HG02938 (cell line): Measurements from ENCODE around the gene TTC13.

Experiments
- ATAC-seq: cut with Tn5 transposase; IDR thresholded peaks from one replicate; pipeline ENCODE4 v1.9.1; 2021; ENCODE audit warnings: mild to moderate bottlenecking, moderate library complexity; ENCODE audit not compliant: unreplicated experiment

TTC13 gene

DNA sequence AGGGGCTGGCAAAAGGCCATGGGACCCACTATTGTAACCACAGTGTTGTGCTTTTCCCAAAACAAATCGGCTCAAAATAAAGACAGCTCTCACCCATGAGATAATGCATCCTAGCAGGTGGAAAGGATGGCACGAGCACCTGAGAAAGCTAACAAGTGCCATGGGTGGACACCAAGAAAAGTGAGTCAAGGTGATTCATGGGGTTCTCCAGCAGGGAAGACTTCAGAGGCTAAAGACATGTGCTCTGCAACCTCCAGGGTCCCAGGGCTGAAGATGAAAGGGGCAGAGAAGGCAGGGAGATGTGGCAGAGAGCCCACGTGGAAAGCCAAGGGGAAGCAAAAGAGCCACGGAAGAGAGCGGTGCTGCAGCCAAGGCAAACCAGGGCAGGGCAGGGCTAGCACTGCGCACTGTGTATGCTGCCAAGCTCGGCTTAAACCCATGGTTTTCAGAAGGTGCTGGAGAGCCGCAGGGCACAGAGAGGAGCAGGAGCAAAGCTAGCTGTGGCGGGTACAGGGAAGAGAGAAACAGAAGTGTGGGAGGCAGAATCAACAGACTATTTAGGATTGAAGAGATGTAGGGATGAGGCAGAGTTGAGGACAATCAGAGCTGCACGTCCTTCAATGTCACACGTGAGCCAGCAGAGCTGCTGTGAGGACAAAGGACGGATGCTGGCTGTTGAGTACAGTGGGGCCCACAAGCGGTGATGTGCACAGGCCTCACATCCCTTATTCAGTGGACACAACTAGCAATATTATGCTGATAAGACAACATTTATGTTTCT is 68.5 kb downstream of the TTC13 start:
- no peak for ATAC-seq

DNA sequence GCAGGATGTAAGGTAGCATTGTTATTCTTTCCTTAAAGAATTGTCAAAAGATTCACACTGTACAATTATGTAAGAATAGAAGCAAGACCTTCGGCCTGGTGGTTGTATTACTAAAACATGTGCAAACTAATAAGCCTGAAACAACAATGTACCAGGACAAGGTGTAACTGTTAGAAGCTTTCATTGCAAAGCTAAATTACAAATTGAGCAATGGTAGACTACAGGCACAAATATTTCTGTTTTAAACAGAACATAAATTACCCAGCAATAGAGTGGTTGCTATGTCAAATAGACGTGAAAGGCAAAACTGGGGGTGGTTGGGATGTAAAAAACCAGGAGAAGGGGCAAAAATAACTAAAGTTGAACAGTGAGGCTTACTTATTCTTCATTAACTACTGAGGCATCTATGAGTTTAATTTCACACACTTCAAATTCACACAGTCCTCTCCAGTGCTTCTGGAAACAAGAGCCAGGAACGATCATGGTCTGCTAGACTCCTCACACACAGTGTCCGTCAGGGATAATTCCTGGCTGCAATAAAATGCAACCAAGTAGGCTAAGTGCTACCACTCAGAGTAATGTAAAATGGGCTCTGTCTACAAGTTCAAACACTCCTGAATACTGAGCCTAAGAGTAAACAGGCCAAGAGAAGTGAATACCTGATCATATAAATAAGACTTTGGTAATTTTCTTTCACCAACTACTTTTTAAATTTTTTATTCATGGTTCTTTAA is 71.0 kb downstream of the TTC13 start:
- ATAC-seq, result no peak

DNA sequence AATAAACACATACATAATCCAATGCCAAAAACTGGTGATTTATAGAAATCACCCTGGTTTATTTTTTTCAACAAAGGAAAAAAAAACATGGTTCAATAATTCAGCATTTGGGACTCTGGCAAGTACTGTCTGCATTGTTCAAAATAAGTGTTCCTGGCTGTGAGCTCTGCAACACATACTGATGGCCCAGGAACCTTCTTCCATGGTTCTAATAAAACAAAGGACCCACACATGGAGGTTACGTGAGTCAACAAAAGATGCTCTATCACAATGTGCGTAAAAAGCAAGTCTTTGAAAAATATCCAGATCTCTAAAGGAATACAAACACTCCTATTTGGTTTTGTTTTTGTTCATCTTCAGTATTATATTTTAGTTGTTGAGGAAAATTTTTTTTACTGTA is 72.4 kb downstream of the TTC13 start:
- no peak for ATAC-seq

DNA sequence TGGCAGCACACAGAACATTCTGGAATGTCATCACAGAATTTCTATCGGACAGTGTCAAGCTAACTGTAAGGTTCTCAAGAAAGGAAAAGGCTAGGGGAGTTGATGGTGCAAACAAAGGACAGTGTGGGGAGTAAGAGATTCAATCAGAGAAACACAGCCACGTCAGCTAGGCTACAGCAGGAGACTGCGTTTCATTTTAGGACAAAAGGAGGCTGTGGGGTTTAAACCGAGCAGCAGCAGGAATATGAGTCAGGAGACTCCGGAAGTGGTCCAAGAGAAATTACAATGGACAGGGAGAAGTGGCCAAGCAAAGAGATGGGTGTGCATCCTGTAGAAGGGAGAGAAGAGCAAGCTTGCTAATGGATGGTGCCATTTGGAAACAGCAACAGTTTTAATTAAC is 72.9 kb downstream of the TTC13 start:
- no peak for ATAC-seq

- no peak for ATAC-seq
Observed at GRCh38 chr1:230902349-230902923, 76.2 kb downstream of the TTC13 start.

GRCh38 chr1:230901671-230902070 is 77.0 kb downstream of the TTC13 start:
- ATAC-seq, result no peak

DNA sequence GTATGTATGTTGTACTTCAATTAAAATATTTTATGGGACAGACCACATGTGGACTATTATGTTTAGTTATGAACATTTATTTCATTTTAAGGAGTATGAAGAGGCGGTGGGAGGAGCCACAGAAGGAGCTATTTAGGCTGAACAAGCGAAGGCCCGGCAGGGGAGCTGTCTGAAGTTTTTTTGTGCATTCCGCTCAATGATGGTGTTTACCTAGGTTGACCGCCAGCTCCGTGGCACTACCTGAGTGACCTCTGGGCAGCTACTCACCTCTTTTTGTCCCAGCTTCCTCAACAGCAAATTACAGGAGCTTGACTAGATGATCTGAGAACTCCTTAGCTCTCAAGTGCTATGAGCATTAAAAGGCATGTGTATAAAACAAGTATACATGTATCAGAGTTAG is 77.7 kb downstream of the TTC13 start:
- no peak for ATAC-seq

DNA sequence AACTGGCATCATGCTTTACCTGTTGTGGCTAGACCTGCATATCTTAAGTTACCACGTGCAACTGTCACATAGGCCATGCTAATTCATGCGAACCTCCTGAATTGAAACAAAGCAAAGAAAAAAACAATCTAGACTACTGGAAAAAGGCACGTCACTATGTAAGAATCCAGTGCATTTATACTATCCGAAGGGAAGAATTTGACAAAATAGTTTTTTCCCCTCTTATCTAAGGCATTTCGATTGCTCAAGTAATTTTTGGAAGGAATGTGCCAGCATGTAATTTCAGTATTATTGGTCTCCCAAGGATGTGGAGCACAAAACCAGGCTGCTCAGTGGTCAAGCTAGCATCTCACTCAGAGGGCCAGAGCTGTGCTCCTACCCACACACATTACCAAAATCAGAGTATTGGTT is 78.8 kb downstream of the TTC13 start:
- ATAC-seq, result no peak

DNA sequence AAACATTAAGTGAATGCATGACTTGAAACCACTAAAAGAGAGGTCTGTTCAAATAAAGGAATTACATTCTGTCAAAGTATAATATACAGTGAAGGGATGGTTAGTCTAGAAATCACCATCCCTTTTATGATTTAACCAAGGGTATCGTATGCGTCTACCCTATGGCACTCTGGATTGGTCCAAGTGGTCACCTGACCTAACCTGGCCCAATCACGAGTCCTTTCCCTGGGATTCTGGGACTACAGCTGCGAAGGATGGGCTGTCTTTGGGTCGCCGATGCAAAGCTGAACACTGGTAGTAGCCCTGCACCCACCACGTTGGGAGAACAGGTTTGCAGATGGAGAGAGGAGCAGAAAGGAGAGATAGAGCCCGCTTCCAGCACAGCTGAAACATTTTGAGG is 79.9 kb downstream of the TTC13 start:
- ATAC-seq, result no peak

GRCh38 chr1:230898144-230898543 is 80.5 kb downstream of the TTC13 start:
- no peak for ATAC-seq

DNA sequence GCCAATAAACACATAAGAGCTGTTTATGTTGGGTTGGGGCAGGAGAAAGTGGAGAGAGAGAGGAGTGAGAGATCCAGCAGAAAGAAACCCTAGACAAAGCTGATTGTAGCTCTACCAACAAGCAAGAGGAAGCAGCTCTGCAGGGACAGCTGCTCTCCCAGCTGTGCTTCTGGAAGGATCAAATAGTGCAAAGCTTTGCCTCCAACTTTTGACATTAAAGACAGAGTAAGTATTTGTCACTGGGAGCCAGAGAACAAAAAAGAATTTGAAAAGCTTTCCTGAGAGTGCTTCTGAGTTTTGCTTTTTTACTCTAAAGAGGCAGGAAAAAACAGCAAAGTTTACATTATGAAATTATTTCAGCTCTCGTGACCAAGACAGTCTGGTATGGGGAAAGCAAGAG is 81.9 kb downstream of the TTC13 start:
- ATAC-seq, result no peak

DNA sequence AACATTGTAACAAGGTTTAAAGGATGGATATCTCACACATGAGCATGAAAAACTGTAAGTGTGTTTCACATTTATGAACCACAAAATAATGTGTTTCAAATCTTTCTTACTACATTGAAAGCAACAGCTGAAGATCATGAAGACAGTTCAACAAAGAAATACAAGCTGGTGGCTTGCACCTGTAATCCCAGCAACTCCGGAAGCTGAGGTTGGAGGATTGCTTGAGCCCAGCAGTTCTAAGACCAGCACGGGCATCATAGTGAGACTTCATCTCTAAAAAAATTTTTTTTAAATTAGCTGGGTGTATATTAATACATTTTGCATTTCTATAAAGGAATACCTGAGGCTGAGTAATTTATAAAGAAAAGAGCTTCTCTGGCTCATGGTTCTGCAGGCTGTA is 83.2 kb downstream of the TTC13 start:
- ATAC-seq, result no peak

- no peak for ATAC-seq
Observed at GRCh38 chr1:230894664-230895063, 84.0 kb downstream of the TTC13 start.

- no peak for ATAC-seq
Observed at GRCh38 chr1:230894032-230894431, 84.6 kb downstream of the TTC13 start.

DNA sequence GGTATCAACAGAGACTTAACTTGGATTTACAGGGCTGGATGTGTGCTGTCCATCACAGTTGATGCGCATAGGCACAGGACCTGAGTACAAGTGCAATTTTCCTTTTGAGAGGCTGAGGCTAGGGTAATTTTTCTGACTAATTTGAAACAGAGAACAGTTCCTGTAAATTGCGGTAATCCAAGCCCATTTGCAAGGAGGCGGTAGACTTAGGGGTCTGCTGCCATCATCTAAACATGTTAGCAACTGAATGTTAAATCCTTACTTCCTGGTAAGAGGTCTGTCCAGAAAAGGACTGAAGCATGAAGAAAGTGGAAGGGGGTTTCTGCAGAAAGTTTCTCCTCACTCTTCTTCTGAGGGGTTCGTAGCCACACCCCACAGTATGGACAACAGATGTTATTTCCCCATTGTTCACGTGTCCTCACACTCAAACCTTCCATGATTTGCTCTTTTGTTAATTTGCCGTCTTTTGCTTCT is 86.6 kb downstream of the TTC13 start:
- no peak for ATAC-seq

DNA sequence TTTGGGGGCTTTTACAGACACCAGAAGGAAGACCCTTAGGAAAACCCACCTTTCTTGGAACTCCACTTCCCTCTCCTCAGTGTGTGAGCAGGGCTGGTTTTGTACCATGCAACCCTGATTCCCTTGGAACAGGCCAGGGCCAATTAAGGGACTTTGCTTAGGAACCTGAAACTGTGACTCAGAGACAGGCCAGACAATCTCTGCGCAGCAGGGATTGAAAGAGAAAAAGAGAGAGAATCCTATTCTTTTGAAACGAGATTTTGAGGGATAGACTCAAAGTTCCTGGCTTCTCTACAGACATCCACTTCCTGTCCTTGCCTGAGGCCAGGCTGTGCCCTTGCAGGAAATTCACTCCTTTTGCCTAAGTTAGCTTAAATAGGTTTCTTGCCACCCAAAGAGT is 87.2 kb downstream of the TTC13 start:
- no peak for ATAC-seq

DNA sequence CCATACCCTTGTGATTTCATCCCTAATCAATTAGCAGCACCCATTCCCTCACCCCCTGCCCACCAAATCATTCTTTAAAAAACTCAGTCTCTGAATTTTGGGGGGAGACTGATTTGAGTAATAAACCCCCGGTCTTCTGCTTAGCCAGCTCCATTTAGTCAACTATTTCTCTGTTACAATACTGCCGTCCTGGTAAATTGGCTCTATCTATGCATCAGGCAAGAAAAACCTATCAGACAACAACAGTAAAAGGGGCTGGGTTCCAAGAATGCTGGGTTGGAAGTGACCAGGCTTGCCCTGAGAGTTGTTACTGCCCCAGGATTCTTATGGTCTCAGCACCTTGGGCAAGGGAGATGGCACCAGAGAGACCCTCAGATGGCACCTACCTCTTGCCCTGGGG is 94.0 kb downstream of the TTC13 start:
- ATAC-seq, result no peak

DNA sequence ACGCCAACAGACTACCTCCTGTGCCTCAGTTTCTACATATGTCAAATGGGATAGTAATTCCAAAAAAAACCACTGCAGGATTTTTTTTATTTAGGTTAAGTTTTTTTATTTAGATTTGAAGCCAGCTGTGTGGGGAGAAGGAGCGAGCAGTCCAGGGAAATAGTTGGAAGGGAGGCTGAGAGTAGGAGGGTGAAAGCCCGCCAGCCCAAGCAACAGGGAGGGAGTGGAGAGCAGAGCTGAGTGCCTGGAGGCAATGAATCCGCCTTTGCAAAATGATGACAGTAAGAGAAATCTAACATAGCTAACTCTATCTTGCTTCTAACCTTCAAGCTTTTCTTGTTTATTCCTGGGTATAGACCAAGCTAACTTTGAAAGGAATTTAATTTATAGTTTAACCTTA is 94.7 kb downstream of the TTC13 start:
- no peak for ATAC-seq

GRCh38 chr1:230879778-230880177 is 98.9 kb downstream of the TTC13 start:
- ATAC-seq, result no peak

GRCh38 chr1:230878591-230878990 is 100.1 kb downstream of the TTC13 start:
- no peak for ATAC-seq

GRCh38 chr1:230877924-230878590 is 100.6 kb downstream of the TTC13 start:
- no peak for ATAC-seq
